Activated CD4-positive, alpha-beta memory T cell treated with anti-CD3 and anti-CD28 coated beads for 36 hours (primary cell): Measurements from ENCODE around the gene KCNS3. TPM values are rescaled to one million over a fixed set of nuclear protein-coding genes. Genes with fewer than 3 reads are reported as not detected.

Source experiments
- CTCF ChIA-PET: fragments of 350-600 bp; sonication (Branson Sonifier 250); formaldehyde crosslinking; loops from one replicate; lab custom pipeline; 2021; ENCODE audit warnings: antibody characterized with exemption, inconsistent platforms; lab: Charles Lee
- POLR2A ChIA-PET: fragments of 350-600 bp; sonication (Branson Sonifier 250); formaldehyde crosslinking; loops from one replicate; lab custom pipeline; 2021; ENCODE audit warnings: antibody characterized with exemption; lab: Charles Lee
- DNase-seq: peaks from one replicate; pipeline ENCODE4 v3.0.0-alpha.2; 2020
- H3K27ac Mint-ChIP-seq: one replicate; pipeline ENCODE4 v1.8.0; 2021; ENCODE audit warnings: mixed read lengths
- H3K27me3 Mint-ChIP-seq: one replicate; pipeline ENCODE4 v1.8.0; 2021; ENCODE audit warnings: mixed read lengths
- H3K36me3 Mint-ChIP-seq: one replicate; pipeline ENCODE4 v1.8.0; 2021; ENCODE audit warnings: mixed read lengths
- H3K4me1 Mint-ChIP-seq: one replicate; pipeline ENCODE4 v1.8.0; 2021; ENCODE audit warnings: low read depth, mixed read lengths
- H3K4me3 Mint-ChIP-seq: one replicate; pipeline ENCODE4 v1.8.0; 2021; ENCODE audit warnings: mild to moderate bottlenecking, mixed read lengths
- H3K9me3 Mint-ChIP-seq: one replicate; pipeline ENCODE4 v1.8.0; 2021; ENCODE audit warnings: mixed read lengths
- intact Hi-C: fragments of 100-400 bp; cut with micrococcal nuclease; formaldehyde crosslinking; loops from one replicate; pipeline ENCODE4 v1.15.1; 2023
- total RNA-seq, 2 experiments: library from RNA; stranded (reverse); gene quantifications; one replicate each; pipeline ENCODE4 v1.2.3, GENCODE V29; 2021

KCNS3 gene
- total RNA-seq, 2 experiments from 2014 or later = 0.17 to 0.19 TPM

DNA sequence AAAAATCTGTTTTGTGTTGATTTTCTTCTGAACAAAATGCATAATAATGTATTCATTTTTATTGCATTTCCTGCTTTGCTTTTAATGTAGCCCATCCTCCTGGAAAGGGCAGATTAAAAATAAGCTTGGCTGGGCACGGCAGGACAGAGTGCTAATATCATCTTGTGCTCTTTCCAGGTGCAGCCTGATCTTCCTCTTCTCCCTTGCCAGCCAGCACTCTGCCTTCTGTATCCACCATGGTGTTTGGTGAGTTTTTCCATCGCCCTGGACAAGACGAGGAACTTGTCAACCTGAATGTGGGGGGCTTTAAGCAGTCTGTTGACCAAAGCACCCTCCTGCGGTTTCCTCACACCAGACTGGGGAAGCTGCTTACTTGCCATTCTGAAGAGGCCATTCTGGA lies 52.3 kb downstream of the KCNS3 start:
- no peaks in the 10 kb centered on the region for H3K36me3 Mint-ChIP-seq
- intact Hi-C loops = no loop called here
- DNase-seq = no peak
- no peak overlapping the region for H3K27ac Mint-ChIP-seq
- peaks cover 1% of the 10 kb centered on the region for H3K27me3 Mint-ChIP-seq
- ChIA-PET POLR2A (no interaction called here), CTCF (no interaction called here)
- H3K4me3 Mint-ChIP-seq = no peak overlapping the region
- peaks cover 3% of the 10 kb centered on the region for H3K9me3 Mint-ChIP-seq
- H3K4me1 Mint-ChIP-seq = no peaks in the 10 kb centered on the region

- peaks cover 1% of the 10 kb centered on the region for H3K9me3 Mint-ChIP-seq
- no peaks in the 10 kb centered on the region for H3K36me3 Mint-ChIP-seq
- ChIA-PET POLR2A (no interaction called here), CTCF (no interaction called here)
- no peaks in the 10 kb centered on the region for H3K4me1 Mint-ChIP-seq
- no peak overlapping the region for H3K27ac Mint-ChIP-seq
- intact Hi-C loops = no loop called here
- H3K27me3 Mint-ChIP-seq = peaks cover 1% of the 10 kb centered on the region
- no peak overlapping the region for H3K4me3 Mint-ChIP-seq
- no peak for DNase-seq
Measured at GRCh38 chr2:17933256-17933655, 54.8 kb downstream of the KCNS3 start.

DNA sequence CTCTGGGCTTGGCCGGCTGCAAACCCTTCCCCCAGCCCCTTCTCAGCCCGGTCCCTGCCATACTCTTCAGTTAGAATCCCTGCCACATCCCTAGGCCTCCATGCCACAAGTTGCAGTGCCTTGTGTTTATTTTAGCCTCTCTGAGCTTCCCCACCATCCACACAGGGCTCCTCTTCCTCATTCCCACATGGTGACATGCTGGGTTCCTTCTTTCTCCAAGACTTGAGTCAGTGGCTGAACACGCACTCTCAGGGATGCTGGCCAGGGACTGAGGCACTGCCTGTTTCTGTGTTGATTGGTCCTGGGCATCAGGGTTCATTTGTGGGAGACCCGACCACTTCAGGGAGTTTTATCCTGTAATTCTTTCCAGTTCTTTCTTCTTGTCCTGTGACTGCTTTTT lies 56.3 kb downstream of the KCNS3 start:
- H3K27me3 Mint-ChIP-seq = peaks cover 1% of the 10 kb centered on the region
- POLR2A ChIA-PET = no interaction called here
- no peaks in the 10 kb centered on the region for H3K4me1 Mint-ChIP-seq
- peaks cover 5% of the 10 kb centered on the region for H3K9me3 Mint-ChIP-seq
- H3K4me3 Mint-ChIP-seq = no peak overlapping the region
- intact Hi-C loops = no loop called here
- CTCF ChIA-PET = no interaction called here
- no peak for DNase-seq
- no peak overlapping the region for H3K27ac Mint-ChIP-seq
- H3K36me3 Mint-ChIP-seq = no peaks in the 10 kb centered on the region

GRCh38 chr2:17935242-17935885 lies 56.9 kb downstream of the KCNS3 start:
- peaks cover 1% of the 10 kb centered on the region for H3K27me3 Mint-ChIP-seq
- POLR2A ChIA-PET = no interaction called here
- no peaks in the 10 kb centered on the region for H3K4me1 Mint-ChIP-seq
- H3K9me3 Mint-ChIP-seq = peaks cover 5% of the 10 kb centered on the region
- H3K4me3 Mint-ChIP-seq = no peak overlapping the region
- CTCF ChIA-PET = no interaction called here
- no peak overlapping the region for H3K27ac Mint-ChIP-seq
- DNase-seq = no peak
- H3K36me3 Mint-ChIP-seq = no peaks in the 10 kb centered on the region
- intact Hi-C loops = no loop called here

- no peak for DNase-seq
- Mint-ChIP-seq H3K9me3 (peaks cover 5% of the 10 kb centered on the region), H3K27ac (no peak overlapping the region), H3K36me3 (no peaks in the 10 kb centered on the region), H3K4me1 (no peaks in the 10 kb centered on the region), H3K27me3 (no peaks in the 10 kb centered on the region), H3K4me3 (no peak overlapping the region)
- CTCF ChIA-PET = no interaction called here
- POLR2A ChIA-PET = no interaction called here
- intact Hi-C loops = no loop called here
Measured at GRCh38 chr2:17936599-17936998, 58.1 kb downstream of the KCNS3 start.

GRCh38 chr2:17940091-17940630 lies 61.7 kb downstream of the KCNS3 start:
- H3K4me1 Mint-ChIP-seq = no peaks in the 10 kb centered on the region

GRCh38 chr2:17943444-17943843 lies 65.0 kb downstream of the KCNS3 start:
- Mint-ChIP-seq H3K27ac (no peak overlapping the region), H3K4me3 (no peak overlapping the region), H3K36me3 (no peaks in the 10 kb centered on the region), H3K9me3 (peaks cover 2% of the 10 kb centered on the region), H3K4me1 (no peaks in the 10 kb centered on the region), H3K27me3 (no peaks in the 10 kb centered on the region)
- POLR2A ChIA-PET = no interaction called here
- intact Hi-C loops = no loop called here
- CTCF ChIA-PET = interaction anchor here (0.7 kb wide), 1 partner anchor 1824 kb away, joined by 4 read pairs; no protein-coding TSS in a partner anchor
- no peak for DNase-seq

More at GRCh38 chr2:17940091-17940630, 61.7 kb downstream of the KCNS3 start:
- DNase-seq = no peak
- no peak overlapping the region for H3K4me3 Mint-ChIP-seq
- CTCF ChIA-PET = no interaction called here
- POLR2A ChIA-PET = no interaction called here
- H3K9me3 Mint-ChIP-seq = peaks cover 5% of the 10 kb centered on the region
- no peak overlapping the region for H3K27ac Mint-ChIP-seq
- no peaks in the 10 kb centered on the region for H3K27me3 Mint-ChIP-seq
- intact Hi-C loops = no loop called here
- H3K36me3 Mint-ChIP-seq = no peaks in the 10 kb centered on the region

DNA sequence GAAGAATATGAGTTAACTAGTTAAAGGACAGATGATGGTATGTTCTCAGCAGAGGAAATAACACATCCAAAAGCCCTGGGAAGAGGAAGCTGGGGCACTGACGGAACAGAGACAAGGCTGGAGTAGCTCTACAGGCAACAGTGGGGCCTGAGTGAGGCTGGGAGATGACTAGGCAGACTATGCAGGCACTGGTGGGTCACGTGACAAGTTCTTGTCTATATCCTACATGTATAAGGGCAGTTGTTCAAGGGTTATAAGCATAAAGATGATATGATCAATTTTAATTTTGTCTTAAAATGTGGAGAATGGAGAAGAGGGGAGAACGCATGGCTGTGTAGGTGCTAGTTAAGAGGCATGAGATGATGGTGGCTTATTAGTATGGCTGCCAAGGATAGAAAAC lies 68.6 kb downstream of the KCNS3 start:
- H3K4me3 Mint-ChIP-seq = no peak overlapping the region
- ChIA-PET POLR2A (no interaction called here), CTCF (no interaction called here)
- intact Hi-C loops = no loop called here
- H3K9me3 Mint-ChIP-seq = no peaks in the 10 kb centered on the region
- H3K4me1 Mint-ChIP-seq = no peaks in the 10 kb centered on the region
- no peak overlapping the region for H3K27ac Mint-ChIP-seq
- H3K27me3 Mint-ChIP-seq = no peaks in the 10 kb centered on the region
- no peaks in the 10 kb centered on the region for H3K36me3 Mint-ChIP-seq
- DNase-seq = no peak

- no peaks in the 10 kb centered on the region for H3K27me3 Mint-ChIP-seq
- H3K36me3 Mint-ChIP-seq = no peaks in the 10 kb centered on the region
- no peaks in the 10 kb centered on the region for H3K4me1 Mint-ChIP-seq
- H3K4me3 Mint-ChIP-seq = no peak overlapping the region
- no peak overlapping the region for H3K27ac Mint-ChIP-seq
- ChIA-PET CTCF (no interaction called here), POLR2A (no interaction called here)
- no peak for DNase-seq
- intact Hi-C loops = no loop called here
- no peaks in the 10 kb centered on the region for H3K9me3 Mint-ChIP-seq
Measured at GRCh38 chr2:17950006-17950405, 71.5 kb downstream of the KCNS3 start.

DNA sequence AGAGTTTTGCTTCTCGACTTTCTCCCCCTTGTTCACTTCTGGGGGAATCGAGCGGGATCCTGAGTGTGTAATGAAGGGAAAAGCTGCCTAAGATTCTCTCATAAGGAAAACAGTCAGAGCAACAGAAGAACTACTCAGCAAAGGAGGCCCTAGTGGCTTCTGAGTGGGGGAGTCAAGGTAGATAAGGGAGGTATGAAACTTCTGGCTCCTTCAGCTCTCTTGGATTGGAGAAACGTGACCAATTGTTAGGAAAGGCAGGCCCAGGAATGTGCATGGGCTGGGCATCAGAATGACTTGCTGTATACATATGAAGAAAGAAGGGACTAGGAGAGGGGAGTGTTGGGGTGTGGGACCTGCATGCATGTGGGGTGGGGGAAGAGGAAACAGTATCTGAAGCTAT lies 73.1 kb downstream of the KCNS3 start:
- ChIA-PET POLR2A (no interaction called here), CTCF (no interaction called here)
- DNase-seq = no peak

DNA sequence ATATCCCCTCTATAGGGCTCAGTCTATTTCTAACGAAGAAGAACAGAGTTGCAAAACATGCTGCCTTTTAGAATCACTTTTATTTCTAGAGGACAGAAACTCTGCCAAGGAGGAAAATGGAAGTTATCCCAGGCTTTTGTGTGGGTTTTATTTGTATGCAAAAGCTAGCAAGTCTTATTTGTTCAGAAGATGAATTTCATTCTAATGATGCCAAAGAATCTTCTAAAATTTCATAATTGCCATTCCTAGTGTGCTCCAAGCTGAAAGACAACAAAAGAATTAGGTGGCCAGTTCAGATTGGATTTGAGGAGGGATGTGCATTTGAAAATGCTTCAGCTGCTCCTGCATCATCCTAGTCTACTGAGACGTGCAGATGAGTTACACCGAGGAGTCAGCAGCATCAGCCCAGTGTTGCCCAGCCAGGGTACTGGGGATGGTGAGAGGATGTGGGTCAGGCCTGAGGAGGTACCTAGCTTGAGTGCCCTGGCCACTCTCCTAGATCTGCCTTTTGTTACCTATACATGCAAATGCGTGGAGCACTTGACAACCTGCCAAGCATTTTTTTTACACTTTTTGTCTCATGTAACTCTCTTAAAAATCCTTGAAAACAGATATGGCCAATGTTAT lies 80.1 kb downstream of the KCNS3 start:
- no peak for DNase-seq
- Mint-ChIP-seq H3K27ac (no peak overlapping the region), H3K36me3 (no peaks in the 10 kb centered on the region), H3K27me3 (peaks cover 2% of the 10 kb centered on the region), H3K4me3 (no peak overlapping the region), H3K4me1 (no peaks in the 10 kb centered on the region), H3K9me3 (no peaks in the 10 kb centered on the region)
- ChIA-PET POLR2A (no interaction called here), CTCF (no interaction called here)
- intact Hi-C loops = no loop called here

More for the DNA sequence above, 73.1 kb downstream of the KCNS3 start:
- intact Hi-C loops = no loop called here
- no peaks in the 10 kb centered on the region for H3K36me3 Mint-ChIP-seq
- peaks cover 2% of the 10 kb centered on the region for H3K27me3 Mint-ChIP-seq
- H3K9me3 Mint-ChIP-seq = no peaks in the 10 kb centered on the region
- no peak overlapping the region for H3K27ac Mint-ChIP-seq
- no peak overlapping the region for H3K4me3 Mint-ChIP-seq
- H3K4me1 Mint-ChIP-seq = no peaks in the 10 kb centered on the region

DNA sequence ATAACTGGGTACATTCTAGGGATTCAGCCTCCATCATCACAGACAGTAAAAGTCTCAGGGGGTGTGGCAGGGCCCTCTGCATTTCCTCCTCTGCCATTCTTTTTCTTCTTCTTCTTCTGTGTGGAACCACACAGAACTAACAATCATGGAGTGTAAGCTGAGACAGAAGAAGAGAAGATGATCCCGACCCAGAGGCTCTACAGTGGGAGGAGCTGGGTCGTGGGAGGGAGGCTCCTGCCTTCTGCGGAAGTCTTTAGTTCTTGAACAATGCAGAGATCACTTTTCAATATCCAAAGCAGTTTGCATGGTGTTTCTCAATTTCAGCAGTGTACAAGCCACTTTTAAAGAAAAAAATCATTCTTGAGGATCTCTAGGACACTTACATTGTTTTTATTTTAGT lies 80.9 kb downstream of the KCNS3 start:
- intact Hi-C loops = no loop called here
- Mint-ChIP-seq H3K27ac (no peak overlapping the region), H3K36me3 (no peaks in the 10 kb centered on the region), H3K4me1 (no peaks in the 10 kb centered on the region), H3K4me3 (no peak overlapping the region), H3K9me3 (no peaks in the 10 kb centered on the region), H3K27me3 (peaks cover 2% of the 10 kb centered on the region)
- ChIA-PET CTCF (no interaction called here), POLR2A (no interaction called here)
- DNase-seq = no peak

DNA sequence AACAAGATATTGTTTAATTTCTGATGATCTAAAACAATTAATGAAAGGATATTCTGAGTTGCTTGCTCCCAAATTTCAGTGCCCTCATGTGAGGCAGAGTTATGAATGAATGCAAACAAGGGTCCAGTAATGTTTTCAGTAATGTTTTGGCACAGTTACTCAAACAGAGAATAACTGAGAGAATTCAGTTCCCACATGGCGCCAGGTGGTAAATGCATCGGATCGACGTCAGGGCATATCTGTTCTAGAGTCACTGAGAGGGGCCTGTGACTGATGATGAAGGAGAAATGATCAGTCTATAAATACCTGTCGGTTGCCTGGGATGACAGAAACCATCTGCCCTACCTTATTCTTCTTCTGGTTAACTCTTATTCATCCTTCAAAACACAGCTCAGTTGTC lies 81.4 kb downstream of the KCNS3 start:
- intact Hi-C loops = no loop called here
- no peak for DNase-seq
- Mint-ChIP-seq H3K4me1 (no peaks in the 10 kb centered on the region), H3K9me3 (no peaks in the 10 kb centered on the region), H3K4me3 (no peak overlapping the region), H3K27ac (no peak overlapping the region), H3K36me3 (no peaks in the 10 kb centered on the region), H3K27me3 (peaks cover 2% of the 10 kb centered on the region)
- POLR2A ChIA-PET = no interaction called here
- CTCF ChIA-PET = no interaction called here
